ENCODE measurements around the gene TMEM163.
"Not testable (repeated sequence)": the region's sequence is repeated elsewhere in the genome, so short reads cannot be mapped to it uniquely, and the experiment has no call there.

TMEM163 gene

GRCh38 chr2:134728163-134728562 is 9.4 kb upstream of the TMEM163 start:
- TF ChIP-seq, protein P1, sequence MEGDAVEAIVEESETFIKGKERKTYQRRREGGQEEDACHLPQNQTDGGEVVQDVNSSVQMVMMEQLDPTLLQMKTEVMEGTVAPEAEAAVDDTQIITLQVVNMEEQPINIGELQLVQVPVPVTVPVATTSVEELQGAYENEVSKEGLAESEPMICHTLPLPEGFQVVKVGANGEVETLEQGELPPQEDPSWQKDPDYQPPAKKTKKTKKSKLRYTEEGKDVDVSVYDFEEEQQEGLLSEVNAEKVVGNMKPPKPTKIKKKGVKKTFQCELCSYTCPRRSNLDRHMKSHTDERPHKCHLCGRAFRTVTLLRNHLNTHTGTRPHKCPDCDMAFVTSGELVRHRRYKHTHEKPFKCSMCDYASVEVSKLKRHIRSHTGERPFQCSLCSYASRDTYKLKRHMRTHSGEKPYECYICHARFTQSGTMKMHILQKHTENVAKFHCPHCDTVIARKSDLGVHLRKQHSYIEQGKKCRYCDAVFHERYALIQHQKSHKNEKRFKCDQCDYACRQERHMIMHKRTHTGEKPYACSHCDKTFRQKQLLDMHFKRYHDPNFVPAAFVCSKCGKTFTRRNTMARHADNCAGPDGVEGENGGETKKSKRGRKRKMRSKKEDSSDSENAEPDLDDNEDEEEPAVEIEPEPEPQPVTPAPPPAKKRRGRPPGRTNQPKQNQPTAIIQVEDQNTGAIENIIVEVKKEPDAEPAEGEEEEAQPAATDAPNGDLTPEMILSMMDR (IDR thresholded peaks at IDR 0.05), result no peak

DNA sequence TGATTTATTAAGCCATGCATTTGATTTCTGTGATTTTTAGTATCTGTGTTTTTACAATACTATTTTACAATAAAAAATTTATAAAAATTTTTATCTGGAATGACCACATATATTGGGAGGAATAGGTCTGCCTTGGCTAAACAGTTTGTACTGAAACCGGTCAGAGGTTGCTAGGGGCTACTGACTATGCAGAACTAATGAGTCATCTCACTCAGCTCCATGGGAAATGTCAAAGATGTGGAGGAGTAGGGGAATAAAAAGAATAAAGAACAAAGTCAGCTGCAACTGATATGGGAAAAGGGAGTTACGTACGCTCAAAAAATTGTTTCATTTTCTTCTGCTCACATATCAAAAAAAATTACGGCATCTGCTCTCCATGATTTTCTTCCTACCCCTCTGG is 8.6 kb upstream of the TMEM163 start:
- Histone ChIP-seq H3K9me3 (no peaks in the 10 kb centered on the region), H3K27me3 (peaks cover 47% of the 10 kb centered on the region), H3K4me1 (ENCODE audit: control insufficient read depth in 1 of 2, insufficient read depth in 1 of 2, low read depth in 1 of 2, low read length in 1 of 2) (no peaks in the 10 kb centered on the region), H3K4me3 (ENCODE audit: low read depth in 1 of 2, low read length in 1 of 2) (no peak overlapping the region), H3K36me3 (no peaks in the 10 kb centered on the region), H3K27ac (no peak overlapping the region)
- TF ChIP-seq, protein P1 (IDR thresholded peaks at IDR 0.05), result no peak

More at GRCh38 chr2:134728163-134728562, 9.4 kb upstream of the TMEM163 start:
- Histone ChIP-seq H3K9me3 (no peaks in the 10 kb centered on the region), H3K27ac (no peak overlapping the region), H3K36me3 (no peaks in the 10 kb centered on the region), H3K4me3 (ENCODE audit: low read depth in 1 of 2, low read length in 1 of 2) (no peak overlapping the region), H3K27me3 (peaks cover 40% of the 10 kb centered on the region), H3K4me1 (ENCODE audit: control insufficient read depth in 1 of 2, insufficient read depth in 1 of 2, low read depth in 1 of 2, low read length in 1 of 2) (no peaks in the 10 kb centered on the region)

DNA sequence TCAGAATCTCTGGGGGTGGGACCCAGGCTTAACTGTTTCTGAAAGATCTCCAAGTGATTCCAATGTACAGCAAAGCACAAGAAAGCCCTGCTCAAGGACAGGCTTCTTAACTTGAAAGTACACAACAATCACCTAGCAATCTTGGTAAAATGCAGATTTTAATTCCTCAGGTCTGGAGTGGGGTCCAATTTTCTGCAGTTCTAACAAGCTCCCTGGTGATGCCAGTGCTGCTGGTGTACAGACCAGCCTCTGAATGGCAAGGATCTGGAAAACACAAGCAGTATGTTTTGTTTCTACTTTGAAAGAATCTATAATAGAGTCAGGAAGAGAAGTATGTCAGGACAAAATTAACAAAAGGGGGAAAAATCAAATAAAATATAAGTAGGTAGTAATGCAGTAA is 7.8 kb upstream of the TMEM163 start:
- H3K9me3 ChIP-seq, result no peaks in the 10 kb centered on the region
- peaks cover 55% of the 10 kb centered on the region for H3K27me3 ChIP-seq
- H3K36me3 ChIP-seq, result no peaks in the 10 kb centered on the region
- TF ChIP-seq, protein P1 (IDR thresholded peaks at IDR 0.05), result no peak
- no peaks in the 10 kb centered on the region for H3K4me1 ChIP-seq (ENCODE audit: control insufficient read depth in 1 of 2, insufficient read depth in 1 of 2, low read depth in 1 of 2, low read length in 1 of 2)
- H3K27ac ChIP-seq, result no peak overlapping the region
- H3K4me3 ChIP-seq (ENCODE audit: low read depth in 1 of 2, low read length in 1 of 2), result no peak overlapping the region

DNA sequence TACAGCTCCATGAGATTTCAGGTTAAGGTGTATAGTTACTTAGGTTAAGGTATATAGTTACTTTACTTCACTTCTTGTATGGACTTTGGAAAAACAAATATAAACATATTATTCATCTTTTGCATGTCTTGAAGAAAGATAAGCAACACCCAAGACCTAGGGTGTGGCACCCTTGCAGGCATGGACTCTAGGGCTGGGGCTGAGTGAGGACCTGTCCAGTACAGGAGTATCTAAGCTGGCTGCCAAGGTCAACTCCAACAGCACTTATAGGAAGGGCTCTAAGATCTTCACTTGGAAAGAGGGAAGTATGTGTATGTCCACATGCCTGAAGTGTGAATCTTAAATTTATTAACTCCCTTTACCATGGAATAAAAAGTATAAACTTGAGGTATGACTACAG is 7.1 kb upstream of the TMEM163 start:
- no peaks in the 10 kb centered on the region for H3K4me1 ChIP-seq (ENCODE audit: control insufficient read depth in 1 of 2, insufficient read depth in 1 of 2, low read depth in 1 of 2, low read length in 1 of 2)
- H3K27me3 ChIP-seq, result peaks cover 62% of the 10 kb centered on the region
- no peak overlapping the region for H3K4me3 ChIP-seq (ENCODE audit: low read depth in 1 of 2, low read length in 1 of 2)
- no peaks in the 10 kb centered on the region for H3K9me3 ChIP-seq
- H3K36me3 ChIP-seq, result no peaks in the 10 kb centered on the region
- TF ChIP-seq, protein P1 (IDR thresholded peaks at IDR 0.05), result no peak
- H3K27ac ChIP-seq, result no peak overlapping the region

GRCh38 chr2:134724341-134724740 is 5.5 kb upstream of the TMEM163 start:
- Histone ChIP-seq H3K4me3 (ENCODE audit: low read depth in 1 of 2, low read length in 1 of 2) (no peak overlapping the region), H3K27ac (no peak overlapping the region), H3K4me1 (ENCODE audit: control insufficient read depth in 1 of 2, insufficient read depth in 1 of 2, low read depth in 1 of 2, low read length in 1 of 2) (no peaks in the 10 kb centered on the region), H3K36me3 (no peaks in the 10 kb centered on the region), H3K27me3 (peaks cover 78% of the 10 kb centered on the region), H3K9me3 (no peaks in the 10 kb centered on the region)
- TF ChIP-seq, protein P1 (IDR thresholded peaks at IDR 0.05), result no peak

- H3K4me3 ChIP-seq (ENCODE audit: low read depth in 1 of 2, low read length in 1 of 2); H3K36me3 ChIP-seq; H3K4me1 ChIP-seq (ENCODE audit: control insufficient read depth in 1 of 2, insufficient read depth in 1 of 2, low read depth in 1 of 2, low read length in 1 of 2); H3K27ac ChIP-seq; H3K9me3 ChIP-seq: not testable (repeated sequence)
- H3K27me3 ChIP-seq, result peaks cover 84% of the 10 kb centered on the region
These were observed 4.9 kb upstream of the TMEM163 start for GRCh38 chr2:134723742-134724141.
